Measurements from ENCODE around the gene HHATL.

Gene HHATL, protein sequence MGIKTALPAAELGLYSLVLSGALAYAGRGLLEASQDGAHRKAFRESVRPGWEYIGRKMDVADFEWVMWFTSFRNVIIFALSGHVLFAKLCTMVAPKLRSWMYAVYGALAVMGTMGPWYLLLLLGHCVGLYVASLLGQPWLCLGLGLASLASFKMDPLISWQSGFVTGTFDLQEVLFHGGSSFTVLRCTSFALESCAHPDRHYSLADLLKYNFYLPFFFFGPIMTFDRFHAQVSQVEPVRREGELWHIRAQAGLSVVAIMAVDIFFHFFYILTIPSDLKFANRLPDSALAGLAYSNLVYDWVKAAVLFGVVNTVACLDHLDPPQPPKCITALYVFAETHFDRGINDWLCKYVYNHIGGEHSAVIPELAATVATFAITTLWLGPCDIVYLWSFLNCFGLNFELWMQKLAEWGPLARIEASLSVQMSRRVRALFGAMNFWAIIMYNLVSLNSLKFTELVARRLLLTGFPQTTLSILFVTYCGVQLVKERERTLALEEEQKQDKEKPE

DNA sequence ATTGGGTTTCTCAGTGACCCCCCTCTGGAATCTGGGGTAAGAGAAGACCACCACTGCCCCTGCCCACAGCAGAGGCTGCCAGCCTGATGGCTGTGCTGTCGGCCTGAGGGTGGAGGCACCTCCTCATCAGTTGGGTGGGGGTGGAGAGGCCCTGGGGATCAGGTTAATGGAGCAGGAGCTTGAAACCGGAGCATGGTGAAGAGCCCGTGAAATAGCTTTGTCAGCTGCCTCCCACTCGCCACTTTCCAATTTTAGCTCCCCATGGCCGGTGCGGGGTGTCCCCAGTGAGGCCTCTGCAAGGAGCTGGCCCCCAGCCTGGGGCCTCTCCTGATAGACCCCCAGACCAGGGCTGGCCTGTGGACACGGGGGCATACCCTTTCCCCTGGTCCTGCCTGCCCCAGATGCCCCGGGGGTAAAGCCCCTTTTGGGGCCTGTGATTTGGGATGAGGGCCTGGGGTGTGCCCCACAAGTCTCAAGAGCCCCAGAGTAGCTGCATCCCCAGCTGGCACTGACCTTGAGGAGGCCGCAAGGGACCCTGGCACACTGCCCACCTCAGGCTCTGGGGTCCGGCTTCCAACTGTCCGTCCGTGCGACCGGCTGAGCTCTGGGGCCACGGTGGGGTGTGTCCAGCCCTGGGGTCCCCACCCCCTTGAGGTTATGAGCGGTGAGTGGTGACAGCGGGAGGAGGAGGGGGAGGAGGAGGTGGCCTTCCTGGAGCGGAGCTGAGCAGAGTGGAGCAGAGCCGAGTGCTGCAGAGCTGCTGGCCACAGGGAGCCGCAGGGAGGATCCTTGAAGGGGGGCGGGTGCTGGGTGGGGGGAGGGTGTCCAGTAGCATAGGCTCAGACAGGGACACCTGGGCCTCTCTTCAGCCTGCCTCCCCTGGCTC, at the start of gene HHATL:
TSS of gene HHATL (minus strand) at position 733 of the 886 bp plus-strand sequence. CDS start 1,972 bp downstream, outside the sequence.
- DNase-seq = no peak

DNA sequence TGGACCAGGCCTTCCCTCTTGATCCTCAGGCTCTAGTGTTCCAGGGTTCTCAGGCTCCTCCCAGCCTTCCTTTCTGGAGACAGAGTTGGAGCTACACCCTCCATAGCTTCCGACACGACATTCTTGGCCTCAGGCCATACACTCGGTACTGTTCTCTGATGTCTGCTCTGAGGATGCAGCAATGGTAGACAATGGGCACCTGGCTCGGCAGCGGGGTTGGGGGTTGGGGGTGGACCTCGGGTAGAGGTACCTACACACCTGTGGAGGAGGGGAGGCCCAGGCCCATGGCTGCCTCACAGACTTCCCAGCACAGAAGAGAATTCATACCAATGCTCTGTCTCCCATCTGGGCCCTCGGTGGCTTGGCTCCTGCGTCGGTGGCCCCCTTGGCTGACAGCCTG, 49.0 kb upstream of the HHATL start:
- DNase-seq = no peak

DNA sequence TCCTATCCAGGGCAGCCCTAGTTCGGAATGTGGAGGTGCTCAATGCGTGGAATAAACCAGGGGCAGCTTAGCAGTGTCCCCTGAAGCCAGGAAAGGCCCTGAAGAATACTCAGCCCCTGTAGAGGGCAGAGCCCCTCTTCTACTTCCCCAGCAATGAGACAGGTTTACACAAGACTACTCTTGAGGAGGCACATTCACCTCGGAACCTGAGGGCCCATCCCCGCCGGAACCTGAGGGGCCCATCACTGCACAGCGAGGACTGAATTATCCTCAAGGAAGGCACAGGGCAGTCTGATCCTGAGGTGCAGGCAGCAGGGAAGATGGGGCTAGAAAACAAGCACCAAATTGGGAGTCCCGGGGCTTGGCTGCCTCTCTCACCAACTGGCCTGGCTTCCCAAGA, 48.2 kb upstream of the HHATL start:
- no peak for DNase-seq

DNA sequence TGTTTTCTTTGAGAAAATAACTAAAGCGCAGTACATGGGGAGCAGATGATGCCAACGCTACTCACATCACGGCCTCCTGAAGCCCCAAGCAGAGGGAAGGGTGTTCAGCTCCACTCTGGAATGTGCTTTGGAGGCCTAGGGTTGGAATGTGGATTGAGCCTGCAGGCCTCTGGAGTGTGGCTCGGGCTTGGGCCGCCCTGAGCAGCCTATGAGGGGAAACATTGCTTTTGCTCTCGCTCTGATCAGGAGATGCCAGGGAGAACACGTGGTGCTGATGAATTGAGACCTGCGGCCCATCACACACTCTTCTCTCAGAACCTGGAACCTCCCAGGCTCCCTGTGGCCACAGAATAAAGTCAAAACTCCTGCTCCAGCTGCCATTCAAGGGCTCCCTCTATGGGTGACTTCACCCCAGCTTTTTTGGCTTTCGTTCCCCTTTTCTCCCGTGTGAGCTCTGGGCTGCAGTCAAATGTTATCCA, 47.2 kb upstream of the HHATL start:
- DNase-seq = no peak

DNA sequence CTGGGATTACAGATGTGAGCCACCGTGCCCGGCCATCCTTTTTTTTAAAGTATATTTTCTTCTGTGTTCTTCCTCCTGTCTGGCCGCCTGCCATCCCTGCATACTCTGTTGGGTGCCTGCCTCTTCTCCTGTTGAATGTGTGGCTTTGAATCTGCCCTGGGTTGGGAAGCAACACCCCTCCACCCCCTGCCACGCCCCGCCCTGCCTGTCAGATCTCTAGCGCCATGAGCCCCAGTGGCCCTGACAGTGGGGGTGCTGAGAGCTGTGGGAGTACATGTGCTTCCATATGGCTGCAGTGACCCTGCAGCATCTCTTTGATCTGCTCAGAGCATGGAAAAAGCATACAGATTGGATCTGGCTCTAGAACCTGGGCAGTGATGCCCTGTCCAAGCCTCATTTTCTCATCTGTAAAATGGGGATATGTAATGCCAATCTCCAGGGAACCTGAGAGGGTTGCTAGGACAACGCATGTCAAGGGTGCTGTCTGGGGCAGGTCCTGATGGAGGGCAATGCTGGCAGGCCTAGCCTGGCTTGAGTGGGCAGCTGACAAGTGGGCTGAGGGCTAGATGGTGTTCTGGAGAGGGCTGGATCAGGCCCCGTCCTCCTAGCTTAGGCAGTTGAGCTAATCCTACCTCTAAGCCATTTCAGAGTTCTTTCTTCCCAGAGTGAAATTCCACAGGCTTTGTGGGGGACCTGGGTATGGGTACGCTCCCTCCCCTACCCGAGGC, 46.6 kb upstream of the HHATL start:
- no peak for DNase-seq

DNA sequence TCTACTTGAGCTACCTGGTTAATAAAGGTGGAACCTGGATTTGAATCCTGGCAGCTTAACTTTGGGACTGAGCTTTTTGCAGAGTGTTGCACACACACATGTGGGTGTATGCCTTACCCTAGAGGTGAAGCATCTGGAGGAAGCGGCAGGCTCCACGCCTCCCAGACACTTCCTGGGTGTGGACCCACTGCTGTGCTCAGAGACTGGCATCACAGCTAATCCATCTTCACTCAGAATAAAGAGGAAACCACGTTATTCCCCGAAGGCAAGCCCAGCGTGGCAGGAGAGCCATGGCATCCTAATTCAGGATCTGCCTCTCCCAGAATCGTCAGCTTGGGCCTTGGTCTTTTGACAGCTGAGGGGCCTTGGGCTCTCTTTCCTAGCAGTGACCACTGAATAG, 45.0 kb upstream of the HHATL start:
- no peak for DNase-seq

DNA sequence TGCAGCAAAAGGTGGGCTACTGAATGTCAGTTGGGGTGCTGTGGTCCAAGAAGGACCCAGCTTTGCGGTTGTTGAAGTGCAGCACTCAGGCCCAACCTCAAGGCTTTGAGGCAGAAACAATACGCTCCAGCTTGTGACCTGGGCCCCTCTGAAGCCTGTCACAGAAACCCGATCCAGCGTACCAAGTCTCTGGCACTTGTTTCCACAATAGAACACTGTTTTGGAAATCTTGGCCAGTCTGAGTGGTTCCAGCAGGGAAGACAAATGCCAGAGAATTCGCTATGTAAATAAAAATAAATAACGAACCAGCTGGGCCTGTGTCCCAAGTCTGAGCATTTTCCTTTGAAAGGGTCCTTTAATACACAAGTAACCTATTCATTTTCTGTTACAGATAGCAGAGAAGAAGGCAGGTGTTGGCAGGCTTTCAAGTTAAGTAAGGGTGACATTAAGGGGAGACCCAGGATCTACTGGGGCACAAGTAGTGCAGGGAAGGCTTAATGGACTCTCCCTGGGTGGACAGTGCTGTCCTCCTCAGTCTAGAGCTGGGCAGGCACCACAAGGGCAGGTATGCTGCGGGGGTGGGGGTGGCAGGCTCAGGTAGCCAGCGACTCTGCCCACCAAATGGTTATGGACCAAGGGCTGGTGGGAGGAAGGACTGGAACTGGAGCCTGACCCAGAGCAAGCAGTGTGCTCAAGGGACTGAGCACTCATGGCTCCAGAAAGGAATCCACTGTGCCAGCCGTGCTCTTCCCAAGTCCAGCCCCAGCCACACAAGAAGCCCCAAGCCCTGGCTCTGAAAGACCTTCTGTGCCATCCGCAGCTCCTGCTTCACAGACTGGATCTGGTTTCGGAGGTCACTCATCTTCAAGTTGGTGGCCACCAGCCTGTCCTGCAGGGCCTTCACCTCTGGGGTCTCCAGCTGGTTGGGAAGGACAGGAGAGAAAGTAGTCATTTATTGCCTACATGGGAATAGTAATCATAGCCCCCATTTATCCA, 44.2 kb upstream of the HHATL start:
- DNase-seq = no peak

DNA sequence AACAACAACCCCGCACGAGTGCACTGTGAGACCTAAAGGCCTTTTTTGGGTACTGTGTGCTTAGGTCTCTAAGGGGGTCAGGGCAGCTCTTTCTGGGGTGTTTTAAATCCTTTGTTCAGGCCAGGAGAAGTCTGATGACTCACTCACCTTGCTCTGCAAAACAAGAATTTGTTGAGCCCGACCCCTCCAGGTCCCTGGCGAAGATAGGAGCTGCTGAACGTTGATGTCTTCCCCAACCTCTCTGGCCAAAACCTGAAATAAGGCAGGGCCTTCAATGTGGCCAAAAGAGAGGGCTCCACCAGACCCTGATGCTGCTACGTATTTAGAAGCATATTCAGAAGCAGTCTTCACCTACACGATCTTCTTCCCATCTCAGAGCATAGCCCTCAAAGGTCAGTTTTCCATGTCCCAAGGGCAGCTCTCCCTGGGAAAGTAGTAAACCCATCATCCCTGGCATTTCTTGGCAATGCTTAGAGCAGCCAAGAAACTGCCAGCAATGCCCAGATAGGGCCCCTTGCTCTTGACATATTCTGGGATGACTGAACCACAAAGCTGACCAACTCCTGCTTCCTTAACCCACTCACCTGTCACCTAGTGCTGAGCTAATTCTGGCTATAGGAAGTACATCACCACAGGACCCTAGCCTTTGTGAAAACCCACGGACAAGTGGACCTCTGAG, 43.3 kb upstream of the HHATL start:
- no peak for DNase-seq

DNA sequence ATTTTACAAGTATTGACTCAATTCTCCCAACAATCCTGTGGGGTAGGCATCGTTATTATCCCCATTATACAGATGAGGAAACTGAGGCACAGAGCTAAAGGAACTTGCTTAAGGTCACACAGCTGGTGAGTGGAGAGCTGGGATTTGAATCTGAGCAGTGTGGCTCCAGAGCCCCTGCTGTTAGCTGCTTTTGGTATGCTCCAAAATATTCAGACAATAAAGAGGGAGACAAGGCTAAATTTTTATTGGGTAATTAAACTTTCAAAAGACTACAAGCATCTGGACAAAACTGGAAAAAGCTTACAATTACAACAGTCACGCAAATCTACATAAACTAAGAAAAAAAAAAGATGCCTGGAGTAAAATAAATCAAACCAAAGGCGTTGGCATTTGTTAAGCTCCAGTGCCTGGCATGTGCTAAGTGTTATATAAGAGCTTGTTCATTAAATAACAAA, 42.7 kb upstream of the HHATL start:
- DNase-seq = no peak

DNA sequence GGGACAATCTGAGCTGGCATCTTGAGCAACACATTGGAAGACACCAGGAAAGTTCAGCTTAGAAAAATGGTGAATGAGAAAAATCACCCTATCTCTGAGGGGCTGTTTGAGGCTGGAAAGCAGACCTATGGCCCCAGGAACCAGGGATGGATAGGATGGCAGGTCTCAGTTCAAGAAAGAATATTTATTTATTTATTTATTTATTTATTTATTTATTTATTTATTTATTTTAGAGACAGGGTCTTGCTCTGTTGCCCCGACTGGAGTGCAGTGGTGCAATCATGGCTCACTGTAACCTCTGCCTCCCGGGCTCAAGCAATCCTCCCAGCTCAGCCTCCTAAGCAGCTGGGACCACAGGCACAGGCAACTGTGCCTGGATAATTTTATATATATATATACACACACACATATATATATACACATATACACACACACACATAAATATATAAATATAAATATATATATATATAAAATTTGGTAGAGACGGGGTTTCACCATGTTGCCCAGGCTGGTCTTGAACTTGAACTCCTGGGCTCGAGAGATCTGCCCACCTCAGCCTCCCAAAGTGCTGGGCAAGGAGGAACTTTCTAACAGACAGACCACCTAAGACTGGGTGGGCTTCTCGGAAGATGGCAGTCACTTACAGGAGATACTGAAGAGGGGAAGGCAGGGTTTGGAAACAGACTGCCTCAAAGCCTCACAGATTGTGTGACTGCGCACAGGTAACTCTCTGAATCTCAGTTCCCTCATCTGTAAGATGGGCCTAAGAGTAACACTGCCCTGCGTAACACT, 40.8 kb upstream of the HHATL start:
- no peak for DNase-seq

DNA sequence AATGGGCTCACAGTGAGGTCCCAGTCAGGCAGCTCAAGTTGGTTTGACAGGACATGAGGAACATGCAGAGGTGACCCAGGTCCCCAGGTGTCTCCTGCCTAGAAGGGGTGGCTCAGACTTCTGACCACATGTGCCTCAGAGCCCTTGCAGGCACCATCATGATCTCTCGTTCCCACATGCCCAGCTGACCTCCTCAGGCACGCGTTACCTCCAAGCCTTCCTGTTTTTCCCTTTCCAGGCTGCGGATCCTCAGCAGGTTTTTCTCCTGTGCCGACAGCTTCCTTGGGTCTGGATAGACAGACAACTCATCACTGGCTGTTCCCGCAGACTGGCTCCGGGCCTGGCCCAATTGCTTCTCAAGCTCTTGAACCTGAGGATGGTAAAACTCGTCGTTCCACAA, 40.1 kb upstream of the HHATL start:
- DNase-seq = no peak

DNA sequence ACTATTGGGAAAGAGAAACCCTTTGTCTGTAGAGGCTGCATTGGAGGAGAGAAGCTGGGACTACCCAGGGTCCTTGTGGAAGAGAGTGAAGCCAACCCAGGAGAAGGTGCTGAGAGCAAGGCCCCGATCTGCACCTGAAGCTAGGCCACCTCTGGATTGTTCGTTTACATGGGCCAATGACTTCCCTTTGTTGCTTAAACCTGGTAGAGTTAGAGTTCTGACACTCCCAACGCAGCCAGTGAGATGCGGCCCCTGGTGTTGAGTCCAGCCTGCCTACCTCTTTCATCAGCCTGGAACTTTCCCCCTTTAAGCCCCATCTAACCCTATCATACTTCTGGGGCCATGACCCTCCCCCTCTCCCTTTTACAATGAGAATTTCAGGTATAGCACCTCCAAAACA, 39.7 kb upstream of the HHATL start:
- DNase-seq = no peak

DNA sequence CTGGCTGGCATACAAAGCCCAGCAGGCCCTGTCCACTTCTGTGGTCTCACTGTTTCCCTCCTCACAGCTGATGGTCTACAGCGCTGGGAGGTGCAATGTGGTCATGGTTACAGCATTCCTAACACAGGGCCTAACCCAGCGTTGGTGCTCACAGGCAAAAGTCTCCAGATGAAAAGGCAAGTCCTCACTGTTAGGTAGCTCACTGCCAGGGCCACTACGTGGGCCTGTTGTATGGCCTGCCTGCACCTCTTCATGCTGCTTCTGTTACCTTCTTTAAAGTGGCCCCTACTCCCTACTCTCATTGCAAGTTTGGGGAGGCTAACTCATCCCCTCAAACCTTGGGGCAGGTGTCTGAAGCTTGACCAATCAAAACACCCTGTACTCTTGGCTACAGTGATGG, 39.2 kb upstream of the HHATL start:
- no peak for DNase-seq

DNA sequence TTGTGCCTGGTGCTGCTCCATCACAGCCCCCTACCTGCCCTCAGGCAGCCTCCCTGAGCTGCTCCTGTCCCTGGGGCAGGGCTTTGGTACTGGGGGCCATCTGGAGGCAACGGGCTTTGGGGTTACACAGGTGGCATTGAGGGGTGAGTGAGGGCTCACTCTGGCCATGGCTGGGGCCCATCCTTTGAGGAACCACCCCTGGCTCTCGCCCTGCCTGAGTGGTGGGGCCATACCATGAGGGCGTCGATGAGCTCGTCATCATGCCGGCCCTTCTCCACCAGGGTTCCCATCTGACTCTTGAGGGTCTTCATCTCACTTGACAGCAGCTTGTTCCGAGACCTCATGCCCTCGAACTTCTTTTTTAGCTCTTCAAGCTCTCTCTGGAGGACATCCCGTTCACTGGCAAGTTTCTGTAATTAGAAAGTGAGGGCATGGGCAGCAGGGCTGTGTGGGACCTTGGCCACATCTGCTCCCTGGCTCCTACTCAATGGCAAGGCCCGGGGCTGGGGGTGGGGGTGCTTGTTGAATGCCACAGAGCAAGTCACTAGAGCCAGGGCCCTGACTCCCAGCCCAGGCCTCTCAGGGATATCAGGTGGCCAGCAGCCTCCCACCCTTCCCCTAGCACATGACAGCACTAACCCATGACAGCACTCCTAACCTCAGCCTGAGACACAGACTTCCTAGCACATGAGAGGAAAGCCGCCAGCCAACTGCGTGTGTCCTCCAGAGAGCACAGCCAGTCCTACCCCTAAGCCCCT, 37.0 kb upstream of the HHATL start:
- no peak for DNase-seq

DNA sequence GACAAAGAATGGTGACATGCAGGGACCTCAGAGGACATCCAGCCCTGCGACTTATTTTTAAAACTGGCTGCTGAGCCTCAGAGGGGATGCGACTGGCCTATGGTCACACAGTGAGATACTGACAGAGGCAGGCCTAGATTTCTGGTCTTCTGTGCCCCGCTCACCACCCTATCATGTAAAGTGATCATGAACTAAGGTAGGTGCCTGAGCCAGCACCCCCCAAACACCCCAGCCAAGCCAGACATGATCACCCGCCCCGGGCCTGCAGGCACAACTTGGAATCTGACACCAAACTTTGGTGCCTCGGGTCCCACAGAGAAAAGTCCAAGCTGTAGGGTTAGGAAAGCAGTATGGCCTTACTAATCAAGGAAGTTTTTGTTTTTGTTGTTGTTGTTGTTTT, 33.9 kb upstream of the HHATL start:
- DNase-seq = no peak

DNA sequence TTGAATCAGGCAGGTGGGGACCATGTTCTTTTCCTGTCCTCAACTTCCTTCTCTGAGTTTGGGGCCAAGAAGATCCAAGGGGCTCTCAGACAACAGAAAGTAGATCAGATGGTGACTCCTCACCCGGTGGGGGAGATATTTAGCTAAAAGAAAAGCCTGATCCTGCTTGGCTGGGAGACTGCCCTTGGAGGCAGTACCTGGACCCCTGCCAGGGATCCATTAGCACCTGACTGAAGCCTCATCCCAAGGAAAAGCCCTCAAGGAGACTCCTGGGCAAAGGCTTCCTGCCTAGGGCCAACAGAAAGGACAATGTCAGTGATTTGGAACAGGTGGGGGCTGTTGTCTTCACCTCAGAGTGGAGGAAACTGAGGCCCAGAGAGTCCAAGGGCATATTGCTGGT, 33.5 kb upstream of the HHATL start:
- DNase-seq = no peak

DNA sequence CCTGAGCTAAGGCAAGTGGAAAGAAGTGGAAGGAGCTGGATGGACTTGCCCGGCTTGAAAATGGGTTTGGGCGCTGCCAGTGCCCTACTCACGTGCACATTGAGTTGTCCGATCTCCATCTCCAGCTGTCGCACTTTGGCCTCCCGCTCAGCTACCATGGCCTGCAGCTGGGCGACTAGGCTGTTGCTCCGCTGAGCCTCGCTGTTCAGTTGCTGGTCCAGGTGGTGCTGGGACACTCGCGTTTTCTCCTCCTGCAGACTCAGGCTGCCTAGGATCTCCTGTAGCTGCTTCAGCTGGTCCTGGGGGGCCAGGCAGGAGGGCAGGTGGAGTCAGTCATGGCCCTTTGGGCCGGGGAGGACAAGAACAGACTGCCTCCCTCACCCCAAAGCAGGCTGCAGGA, 33.0 kb upstream of the HHATL start:
- DNase-seq = no peak

DNA sequence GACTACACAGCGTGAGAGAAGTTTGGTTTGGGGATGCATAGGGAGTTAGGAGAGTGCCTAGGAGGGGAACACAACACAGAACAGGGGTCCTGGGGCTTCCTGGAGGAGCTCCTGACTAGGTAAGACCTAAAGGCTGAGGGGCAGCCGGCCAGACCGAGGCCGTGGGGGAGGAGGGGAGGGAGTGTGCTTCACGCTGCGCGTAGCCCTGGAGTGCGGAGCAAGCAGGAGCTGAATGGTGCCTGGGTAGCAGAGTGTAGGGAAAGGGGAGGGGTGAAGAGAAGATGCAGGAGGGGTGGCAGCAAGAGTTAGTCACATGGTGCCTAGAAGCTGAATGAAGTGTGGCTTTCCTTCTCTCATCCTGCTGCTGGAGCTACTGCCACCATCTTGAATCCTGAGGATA, 32.4 kb upstream of the HHATL start:
- no peak for DNase-seq

DNA sequence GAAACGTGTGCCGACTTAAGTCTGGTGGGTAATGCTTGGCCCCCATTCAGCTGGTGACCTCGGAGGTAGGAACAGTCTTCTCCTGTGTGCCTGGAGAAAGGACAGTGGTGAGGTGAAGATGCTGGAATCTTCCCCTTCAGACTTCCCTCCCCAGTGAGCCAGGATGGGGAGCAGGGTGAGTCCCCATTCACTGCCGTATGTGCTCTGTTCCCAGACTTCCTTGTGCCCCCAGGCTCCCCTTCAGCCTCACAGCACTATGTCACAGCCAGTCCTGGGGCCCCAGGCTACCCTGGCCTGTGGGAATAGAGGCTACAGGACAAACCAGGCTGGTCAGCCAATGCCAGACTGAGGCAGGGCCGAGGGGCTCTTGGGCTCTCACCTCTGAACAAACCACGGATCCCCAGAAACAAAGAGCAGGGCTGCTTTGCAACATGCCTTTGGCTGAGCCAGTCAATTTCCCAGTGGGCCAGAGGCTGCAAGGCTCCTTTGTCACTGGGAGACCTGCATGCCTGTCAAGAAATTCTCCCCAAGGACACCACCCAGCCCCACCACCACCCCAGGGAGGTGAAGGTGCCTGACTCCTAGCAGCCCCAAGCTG, 31.8 kb upstream of the HHATL start:
- no peak for DNase-seq
